ELF-1 (cell line): ENCODE data around the gene ZNF791.
"Not testable (repeated sequence)": the region's sequence is repeated elsewhere in the genome, so short reads cannot be mapped to it uniquely, and the experiment has no call there.

Source experiments
- DNase-seq: peaks from one replicate; pipeline ENCODE4 v3.0.0-alpha.2; 2016; ENCODE audit warnings: low read depth, low spot score

Gene ZNF791

DNA sequence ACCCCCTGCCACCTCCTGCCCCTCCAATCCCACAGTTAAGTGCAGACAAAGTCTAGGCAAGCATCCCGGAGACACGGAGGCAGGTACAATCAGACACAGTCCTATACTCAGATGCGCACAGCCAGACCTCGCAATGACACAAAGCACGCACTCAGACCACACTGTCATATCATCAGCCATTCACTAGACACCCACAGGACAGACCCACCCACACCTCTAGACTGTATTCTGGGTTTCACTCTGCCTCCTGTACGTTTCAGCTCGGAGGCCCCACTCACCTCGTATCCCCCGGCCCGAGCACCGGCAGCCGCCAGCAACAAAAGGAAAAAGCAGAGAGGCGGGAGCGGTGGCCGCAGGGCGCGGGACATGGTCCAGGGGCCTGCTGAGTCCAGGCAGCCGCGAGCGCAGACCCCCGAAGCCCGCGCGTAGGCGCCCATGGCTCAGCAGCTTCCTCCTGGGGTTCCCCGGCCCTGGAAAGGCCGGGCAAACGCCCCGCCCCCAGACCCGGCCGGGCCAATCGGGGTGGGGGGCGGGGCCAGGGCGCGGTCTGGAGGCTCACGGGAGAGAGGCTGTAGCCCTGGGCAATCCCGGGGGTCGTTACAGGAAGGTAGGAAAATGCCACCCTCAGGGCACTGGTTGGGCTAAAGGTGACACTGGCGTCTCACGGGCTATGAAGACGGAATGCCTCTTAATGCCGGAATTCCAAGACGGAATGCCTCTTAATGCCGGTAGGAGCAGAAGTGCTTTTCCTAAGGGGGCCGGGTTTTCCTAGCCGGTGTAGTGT lies 55.7 kb downstream of the ZNF791 start, which contains the start of the genes MAN2B1 and WDR83:
Gene MAN2B1 (minus strand): TSS at position 478 of the 784 bp plus-strand sequence. CDS start 41 bp downstream, at position 437.
Gene WDR83 (plus strand): TSS at position 543 of the 784 bp plus-strand sequence. CDS start 2,984 bp downstream, outside the sequence.
- peak; percentile 95 for DNase-seq

DNA sequence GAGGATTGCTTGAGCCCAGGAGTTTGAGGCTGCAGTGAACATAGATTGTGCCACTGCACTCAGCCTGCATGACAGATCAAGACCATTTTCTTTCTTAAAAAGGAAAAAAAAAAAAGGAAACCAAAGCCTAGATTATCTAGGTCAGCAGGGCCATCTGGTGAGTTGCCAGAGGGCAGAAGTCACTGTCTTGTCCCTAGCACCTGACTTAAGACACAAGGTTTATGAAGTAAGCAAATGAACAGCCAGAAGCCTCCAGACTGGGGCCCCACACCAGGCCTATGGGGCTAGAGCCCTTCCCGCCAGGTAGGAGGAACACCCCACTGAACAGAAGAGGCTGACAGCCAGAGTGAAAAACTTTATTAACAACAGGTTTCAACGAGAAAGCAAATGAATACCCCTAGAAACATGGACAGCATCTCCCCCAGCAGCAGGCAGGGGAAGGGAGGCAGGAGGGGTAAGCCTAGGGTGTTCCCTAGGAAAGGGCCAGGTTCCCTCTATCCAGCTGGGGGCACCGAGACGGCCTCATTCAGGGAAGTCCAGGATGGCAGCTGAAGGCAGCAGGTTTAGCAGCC lies 57.1 kb downstream of the ZNF791 start:
- no peak for DNase-seq

DNA sequence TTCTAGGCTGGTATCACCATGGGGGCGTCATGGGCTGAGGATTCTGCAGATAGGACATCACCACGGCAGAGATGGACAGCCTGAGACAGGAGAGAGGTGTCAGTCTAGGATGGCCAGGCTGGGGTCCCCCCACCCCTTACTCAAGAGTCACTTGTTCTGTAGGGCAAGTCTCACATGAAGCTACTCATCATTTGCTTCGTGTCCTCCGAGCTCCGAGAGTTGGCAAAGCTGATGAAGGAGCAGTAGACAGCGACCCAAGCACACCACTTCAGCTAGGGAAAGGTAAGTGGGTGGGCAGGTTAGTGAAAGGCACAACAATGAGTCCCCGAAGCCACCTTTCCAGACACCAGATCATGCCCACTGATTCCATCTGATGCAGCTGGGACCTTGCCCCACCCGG lies 57.6 kb downstream of the ZNF791 start:
- no peak for DNase-seq

DNA sequence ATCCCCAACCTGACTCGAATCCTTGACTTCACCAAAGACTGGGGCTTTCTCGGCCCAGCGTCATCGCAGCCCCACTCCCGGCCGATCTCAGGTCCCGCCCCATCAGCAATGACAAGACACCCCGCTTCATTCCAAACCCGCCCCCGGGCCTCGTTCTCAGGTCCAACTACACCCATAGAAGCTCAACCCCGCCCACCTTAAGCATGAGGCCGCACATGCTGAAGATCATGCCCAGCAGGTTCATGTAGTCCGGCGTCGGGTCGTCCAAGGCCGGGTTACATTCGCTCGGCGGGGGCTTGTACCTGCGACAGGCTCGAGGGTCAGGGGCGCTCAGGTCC lies 58.2 kb downstream of the ZNF791 start:
- no peak for DNase-seq

DNA sequence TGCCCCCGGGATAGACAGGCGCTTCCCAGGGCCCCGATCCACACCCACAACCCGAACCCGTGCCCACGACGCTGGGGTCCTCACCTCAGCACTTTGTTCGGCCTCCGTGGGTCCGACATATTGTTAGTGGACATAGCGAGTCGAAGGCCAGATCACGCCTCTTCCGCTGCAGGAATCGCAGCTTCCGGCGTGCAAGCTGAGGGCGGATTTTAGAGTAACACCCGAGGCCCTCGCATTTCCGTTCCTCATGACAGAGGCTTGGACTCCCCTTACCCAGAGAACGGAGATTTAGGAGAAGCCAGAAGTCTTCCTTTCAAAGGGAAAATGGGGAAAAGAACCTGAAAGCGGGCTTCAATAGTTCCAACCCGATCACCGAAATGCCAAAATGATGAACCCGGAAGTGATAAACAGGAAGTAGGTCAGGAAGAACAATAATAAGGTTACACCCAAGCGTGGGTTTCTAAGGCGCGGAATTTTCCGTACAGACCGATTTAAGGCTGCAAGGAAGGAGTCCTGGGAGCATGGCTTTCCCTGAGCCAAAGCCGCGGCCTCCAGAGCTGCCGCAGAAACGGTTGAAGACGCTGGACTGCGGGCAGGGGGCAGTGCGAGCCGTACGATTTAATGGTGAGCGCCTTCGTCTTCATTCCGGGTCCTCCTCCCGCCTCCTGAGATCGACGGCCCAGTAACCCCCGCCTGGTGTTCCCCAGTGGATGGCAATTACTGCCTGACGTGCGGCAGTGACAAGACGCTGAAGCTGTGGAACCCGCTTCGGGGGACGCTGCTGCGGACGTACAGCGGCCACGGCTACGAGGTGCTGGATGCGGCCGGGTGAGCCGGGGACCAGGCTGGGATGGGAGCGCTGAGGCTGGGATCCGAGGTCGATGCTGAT lies 58.8 kb downstream of the ZNF791 start:
- DNase-seq = peak; percentile 86

DNA sequence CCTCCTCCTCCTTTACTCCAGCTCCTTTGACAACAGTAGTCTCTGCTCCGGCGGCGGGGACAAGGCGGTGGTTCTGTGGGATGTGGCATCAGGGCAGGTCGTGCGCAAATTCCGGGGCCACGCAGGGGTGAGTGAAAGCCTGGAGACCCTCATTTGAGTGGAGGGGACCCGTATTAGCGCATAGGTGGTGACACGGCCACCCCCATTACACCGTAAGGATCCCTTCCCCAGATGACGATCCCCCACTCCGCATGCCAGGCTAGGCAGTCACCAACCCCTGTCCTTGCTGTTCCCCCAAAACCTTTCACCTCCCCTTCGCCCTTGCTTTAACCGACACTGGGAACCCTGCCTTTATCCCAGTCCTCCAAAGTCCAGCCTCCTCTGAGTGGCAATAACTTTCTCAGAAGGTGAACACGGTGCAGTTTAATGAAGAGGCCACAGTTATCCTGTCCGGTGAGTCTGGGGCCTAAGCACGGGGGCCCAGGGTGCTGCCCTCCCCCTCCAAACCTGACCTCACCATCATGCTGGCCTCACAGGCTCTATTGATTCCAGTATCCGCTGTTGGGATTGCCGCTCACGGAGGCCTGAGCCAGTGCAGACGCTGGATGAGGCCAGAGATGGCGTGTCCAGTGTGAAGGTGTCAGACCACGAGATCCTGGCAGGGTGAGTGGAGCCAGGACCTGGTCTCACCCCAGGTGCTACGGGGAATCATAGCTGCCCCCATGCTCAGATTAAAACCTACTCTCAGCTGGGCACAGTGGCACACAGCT lies 59.6 kb downstream of the ZNF791 start:
- DNase-seq = no peak

DNA sequence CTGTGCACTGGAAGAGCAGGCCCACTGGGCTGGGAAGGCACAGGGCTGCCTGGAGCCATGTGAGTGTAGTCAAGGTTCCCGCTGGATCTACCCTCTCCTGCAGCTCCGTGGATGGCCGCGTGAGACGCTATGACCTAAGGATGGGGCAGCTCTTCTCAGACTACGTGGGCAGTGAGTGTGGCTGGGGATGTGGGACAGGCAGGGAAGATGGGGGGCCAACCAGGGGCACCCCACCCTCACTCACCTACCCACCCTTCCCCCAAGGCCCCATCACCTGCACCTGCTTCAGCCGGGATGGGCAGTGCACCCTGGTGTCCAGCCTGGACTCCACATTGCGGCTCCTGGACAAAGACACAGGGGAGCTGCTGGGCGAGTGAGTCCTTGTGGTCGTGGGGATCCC lies 62.0 kb downstream of the ZNF791 start:
- DNase-seq = no peak

DNA sequence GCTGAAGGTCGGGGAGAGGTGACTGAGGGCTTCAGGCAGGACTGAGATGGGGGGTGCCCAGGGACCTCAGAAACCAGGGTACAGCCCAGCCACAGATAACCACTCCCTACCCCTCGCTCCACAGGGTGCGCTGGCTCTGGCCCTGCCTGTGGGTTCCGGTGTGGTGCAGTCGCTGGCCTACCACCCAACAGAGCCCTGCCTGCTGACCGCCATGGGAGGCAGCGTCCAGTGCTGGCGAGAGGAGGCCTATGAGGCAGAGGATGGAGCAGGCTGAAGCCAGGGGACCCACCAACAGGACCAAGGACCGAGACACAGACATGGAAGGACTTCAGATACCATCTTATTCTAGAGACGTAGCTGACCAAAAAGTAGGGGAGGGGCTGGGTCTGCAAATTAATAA lies 64.7 kb downstream of the ZNF791 start:
- DNase-seq = no peak

DNA sequence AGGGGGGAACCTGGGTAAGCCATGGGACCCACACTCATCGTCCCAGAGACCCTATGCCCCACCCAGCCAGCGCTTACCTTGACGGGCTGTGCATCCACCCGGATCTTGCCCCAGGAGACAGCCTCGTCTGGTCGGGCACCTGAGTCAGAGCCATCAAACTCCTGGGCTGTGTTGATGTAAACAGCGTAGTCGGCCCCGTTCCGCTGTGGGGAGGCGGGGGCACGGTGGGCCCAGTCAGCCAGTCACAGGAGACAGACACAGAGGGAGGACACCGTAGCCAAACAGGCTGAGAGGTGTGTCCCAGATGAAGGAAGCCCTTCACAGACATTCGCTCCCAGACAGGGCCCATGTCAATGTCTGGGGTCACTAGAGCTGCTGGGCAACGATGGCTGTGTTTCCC lies 65.2 kb downstream of the ZNF791 start:
- DNase-seq = no peak

DNA sequence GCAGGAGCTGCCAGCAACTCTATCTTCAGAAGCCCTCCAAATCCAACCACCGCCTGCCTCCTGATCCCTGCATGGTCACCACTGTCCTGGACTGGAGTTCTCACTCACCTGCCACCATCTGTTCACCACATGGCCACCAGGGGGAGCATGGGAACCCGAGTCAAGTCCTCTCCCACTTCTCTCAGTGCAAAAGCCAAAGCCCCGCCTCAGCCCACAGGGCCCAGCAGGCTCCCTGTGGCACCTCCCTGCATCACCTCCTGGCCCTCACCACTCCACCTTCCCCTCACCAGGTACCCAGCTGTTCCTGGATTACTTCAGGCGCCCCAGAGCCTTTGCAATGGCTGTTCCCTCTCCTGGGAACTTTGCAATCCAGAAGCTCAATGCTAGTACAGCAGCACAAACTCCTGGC lies 65.7 kb downstream of the ZNF791 start:
- DNase-seq = peak; percentile 89

DNA sequence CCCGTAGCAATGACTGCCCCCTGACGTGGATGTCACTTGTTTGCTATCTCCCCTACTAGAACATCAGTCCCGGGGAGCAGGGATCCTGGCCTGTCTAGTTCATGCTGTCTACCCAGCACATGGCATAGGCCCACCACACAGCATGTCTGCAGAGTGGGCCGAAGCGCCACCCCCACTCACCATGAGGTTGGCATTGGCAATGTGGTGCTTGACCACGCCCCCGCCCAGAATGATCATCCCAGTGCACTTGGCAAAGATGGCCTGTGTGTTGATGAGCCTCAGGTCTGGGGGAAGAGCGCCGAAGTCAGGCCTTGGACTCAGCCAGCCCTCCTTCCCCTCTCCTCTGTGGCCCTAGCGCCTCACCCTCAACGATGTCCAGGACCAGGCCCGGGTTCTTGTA lies 66.2 kb downstream of the ZNF791 start:
- no peak for DNase-seq

DNA sequence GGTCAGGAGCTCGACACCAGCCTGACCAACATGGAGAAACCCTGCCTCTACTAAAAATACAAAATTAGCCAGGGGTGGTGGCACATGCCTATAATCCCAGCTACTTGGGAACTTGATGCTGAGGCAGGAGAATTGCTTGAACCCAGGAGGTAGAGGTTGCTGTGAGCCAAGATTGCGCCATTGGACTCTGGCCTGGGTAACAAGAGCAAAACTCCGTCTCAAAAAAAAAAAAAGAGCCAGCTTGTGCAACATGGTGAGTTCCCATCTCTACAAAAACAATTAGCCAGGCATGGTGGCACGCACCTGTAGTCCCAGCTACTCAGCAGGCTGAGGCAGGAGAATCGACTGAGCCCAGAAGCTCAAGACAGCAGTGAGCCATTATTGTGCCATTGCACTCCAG lies 67.3 kb downstream of the ZNF791 start:
- not testable (repeated sequence) for DNase-seq

DNA sequence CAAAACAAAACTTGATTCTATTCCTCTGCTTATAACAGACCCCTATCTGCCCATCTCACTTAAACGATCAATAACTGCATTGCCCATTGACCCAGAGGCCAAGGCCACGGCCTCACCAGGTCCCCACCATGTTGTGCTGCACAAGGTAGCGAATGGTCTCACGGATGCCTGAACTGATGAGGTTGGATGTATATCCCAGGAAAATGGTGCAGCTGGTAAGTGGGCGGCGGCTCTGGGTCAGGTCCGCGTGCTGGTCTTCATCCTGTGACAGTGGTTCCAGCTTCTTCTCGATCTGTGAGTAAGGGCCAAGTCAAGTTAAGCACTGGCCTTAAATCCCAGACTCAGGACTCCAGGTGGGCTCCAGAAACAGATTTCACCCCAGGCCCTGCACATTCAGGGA lies 69.3 kb downstream of the ZNF791 start:
- no peak for DNase-seq

DNA sequence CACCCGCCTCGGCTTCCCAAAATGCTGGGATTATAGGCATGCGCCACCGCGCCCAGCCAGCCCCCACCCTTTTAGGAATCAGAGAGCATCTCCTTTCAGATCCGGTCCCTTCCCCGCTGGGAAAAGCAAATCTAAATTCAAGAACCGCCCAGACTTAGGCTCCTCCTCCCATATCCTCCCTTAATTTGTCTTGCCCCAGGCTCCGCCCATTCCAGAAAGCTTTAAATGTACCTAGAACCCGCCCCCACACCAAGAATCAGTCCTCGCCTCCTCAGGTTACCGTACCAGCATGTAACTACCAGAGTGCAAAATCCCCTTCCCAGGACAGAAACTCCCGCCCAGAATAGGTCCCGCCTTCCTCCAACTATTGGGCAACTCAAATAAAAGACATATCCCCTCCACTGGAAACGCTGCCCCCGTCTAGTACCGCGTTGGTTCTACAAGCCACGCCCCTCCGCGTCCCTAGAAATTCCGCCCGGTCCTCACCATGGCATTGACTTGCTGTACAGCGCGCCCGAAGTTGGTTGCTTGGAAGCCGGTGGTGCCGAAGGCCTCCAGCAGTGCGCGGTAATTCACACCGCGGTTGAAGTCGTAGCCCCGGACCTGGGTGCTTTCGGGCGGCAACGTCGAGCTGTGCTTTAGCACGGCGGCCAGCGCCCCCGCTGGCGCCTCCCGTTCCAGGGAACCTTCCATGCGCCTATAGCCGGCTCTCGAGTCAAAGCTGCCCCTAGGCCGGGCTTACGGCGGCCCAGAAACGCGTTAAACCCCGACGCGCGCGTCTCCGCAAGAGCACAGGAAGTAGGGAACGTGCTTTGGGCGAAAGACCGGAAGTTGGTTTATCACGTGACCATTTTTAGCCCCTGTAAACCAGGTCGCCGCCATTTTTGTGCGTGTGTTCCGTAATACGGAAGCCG lies 70.6 kb downstream of the ZNF791 start, which contains the start of gene DHPS:
Gene DHPS (minus strand): TSS at position 807 of the 914 bp plus-strand sequence. CDS start 114 bp downstream, at position 693.
- DNase-seq = peak; percentile 99
